ENCODE results near the gene DPH6.
"Not testable (repeated sequence)": the region's sequence is repeated elsewhere in the genome, so short reads cannot be mapped to it uniquely, and the experiment has no call there.

Gene DPH6

DNA sequence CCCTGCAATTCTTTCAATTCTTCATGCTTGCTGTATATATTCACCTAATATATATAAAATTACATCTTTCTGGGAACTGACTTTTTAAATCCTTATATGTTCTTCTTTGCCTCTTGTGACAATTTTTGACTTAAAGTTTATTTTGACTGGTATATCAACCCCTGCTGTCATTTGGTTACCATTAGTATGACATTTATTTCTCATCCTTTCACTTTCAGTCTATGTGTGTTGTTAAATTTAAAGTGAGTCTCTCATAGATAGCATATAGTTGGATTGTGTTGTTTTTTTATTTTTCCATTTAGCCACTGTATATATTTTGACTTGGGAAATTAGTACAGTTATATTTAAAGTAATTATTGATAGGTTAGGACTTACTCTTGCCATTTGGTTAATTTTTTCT, 194.9 kb downstream of the DPH6 start:
- in situ Hi-C loops (cut with MboI; ENCODE audit: low sequenced_read_pairs), result no loop called here

DNA sequence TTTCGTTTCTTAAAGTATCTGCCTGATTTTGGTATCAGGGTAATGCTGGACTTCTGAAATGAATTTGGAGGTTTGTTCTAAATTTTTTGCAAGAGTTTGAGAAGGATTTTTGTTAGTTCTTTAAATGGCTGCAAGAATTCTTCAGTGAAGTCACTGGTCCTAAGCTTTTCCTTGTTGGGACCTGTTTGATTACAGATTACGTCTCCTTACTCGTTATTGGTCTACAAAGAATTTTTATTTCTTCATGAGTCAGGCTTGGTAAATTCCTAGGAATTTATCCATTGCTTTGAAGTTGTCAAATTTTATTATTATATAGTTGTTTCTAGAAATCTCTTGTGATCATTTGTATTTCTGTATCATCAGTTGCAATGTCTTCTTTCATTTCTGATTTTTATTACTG, 196.0 kb downstream of the DPH6 start:
- in situ Hi-C loops (cut with MboI; ENCODE audit: low sequenced_read_pairs), result no loop called here

DNA sequence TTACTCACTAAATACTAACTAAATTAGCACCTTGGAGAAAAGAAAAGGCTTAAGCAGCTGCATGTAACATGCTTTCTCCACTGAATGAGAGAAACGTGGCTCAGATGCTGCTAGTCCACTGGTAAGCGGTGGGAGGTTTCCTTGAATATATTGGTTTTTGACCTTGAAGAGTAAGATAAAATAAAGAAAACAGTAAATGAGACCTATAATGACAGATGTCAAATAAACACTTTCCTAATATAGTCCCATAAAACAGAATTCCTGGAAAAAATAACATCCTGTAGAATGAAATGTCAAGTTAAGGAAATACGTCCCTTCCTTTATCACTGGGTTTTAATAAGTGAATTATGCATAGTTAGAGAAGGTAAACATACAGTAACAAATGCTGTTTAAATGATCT, 215.0 kb downstream of the DPH6 start:
- in situ Hi-C loops (cut with MboI; ENCODE audit: low sequenced_read_pairs), result no loop called here

DNA sequence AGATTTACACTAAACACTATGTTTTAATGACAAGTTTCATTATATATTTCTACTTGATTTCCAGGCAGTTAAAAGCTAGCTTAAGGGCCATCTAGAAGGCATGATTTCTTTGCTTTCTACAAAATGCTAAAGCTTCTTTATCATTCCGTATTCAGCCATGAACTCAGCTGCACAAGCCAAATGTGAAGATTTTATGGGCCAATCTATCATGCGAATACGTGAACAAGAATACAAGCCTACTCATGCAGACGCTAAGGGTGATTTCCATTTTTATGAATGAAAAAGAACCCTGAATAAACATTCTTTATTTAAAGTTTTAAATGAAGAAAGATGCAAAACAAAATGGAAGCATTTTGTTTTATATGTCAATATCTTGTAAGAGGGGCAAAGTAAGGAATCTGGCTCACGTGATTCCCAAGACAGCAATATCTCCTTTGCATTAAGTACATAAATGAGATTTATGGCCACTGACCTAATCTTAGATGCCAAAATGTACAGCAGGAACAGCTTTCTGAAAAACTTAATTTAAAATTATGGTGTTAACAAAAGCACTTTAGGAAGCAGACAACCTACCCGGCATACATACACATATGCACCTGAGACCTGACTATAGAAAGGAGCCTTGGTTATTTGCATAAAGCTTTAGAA, 215.8 kb downstream of the DPH6 start:
- in situ Hi-C loops (cut with MboI; ENCODE audit: low sequenced_read_pairs), result no loop called here

DNA sequence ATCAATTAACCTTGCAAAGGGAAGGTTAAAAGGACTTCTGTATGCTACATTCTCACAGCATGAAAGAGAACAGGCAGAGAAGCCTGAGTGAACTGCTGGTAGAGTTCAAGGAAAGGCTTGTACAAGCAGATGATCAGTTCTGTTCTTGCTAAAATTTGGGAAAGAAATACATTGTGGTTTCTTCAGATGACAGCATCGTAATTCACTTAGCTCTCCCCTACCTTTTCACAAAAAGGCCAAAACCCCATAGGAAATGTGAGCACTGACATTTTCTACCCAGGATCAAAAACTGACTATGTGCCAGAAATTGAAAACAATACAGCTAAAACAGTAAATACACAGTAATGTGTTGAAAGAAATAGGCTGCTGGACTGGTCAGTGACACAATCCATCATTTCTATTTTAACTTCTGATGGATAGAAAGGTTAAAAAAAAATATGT, 216.4 kb downstream of the DPH6 start:
- in situ Hi-C loops (cut with MboI; ENCODE audit: low sequenced_read_pairs), result no loop called here

DNA sequence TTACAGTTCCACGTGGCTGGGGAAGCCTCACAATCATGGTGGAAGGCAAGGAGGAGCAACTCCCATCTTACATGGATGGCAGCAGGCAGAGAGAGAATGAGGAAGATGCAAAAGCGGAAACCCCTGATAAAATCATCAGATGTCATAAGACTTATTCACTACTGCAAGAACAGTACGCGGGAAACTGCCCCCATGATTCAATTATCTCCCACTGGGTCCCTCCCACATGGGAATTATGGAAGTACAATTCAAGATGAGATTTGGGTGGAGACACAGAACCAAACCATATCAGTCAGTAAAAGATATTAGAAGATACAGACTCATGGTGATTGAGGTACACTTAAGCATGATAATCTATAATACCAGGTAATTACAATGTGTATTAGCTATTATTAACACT, 217.1 kb downstream of the DPH6 start:
- in situ Hi-C loops (cut with MboI; ENCODE audit: low sequenced_read_pairs), result not testable (repeated sequence)

DNA sequence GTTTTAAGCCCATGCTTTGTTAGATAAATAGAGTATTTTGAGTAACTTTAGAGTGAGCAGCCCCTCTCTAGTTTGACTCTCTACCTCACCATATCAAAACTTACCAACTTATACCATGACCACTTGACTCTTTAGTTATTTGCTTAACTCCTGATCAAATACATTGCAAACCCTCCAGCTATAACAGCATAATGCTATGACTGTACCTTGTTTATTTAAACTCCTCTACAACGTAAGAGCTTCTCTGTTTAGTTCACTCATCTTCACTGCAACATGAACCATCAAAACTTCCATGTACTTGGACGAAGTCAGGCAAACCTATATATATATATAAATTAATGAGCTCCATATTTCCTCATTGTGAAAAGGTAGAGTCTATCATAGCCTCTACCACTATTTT, 218.2 kb downstream of the DPH6 start:
- in situ Hi-C loops (cut with MboI; ENCODE audit: low sequenced_read_pairs), result no loop called here

DNA sequence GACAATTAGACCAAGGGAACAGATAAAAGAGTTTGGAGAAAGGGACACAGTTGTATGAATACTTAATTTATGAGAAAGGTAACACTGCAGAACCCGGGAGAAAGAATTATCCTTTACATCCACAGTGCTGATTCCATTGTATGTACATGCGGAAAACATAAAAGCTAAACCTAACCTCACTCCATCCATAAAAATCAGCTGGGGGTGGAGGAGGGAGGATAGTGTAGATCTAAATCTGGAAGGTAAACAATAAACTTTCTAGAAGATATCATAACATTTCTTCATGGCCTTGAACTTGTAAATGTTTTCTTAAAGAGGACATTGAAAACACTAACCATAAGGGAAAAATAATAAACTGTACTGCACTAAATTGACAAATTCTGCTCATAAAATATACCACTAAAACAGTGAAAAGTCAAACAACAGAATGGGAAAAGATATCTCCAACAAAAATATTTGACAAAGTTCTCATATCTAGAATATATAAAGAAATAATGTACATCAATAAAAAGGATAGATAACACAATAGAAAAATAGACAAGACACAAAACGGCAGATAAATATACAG, 220.5 kb downstream of the DPH6 start:
- in situ Hi-C loops (cut with MboI; ENCODE audit: low sequenced_read_pairs), result no loop called here

DNA sequence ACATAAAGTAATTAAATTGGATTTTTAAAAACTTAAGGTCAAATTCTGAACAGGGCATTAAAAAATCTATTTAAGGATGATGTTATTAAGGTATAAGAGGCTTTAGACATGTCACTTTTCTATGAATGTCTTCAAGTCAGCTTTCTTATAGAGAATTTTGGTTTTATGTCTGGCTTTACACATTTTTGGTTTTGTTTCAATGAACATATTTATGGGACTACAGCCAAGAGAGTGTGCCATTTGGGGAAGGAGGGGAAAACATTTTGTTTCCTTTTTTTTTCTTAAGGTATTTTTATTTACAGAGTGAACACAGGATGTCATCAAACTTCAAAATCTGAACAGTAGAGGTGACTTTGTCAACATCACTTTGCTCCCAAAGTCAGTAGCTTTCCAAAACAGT, 222.8 kb downstream of the DPH6 start:
- in situ Hi-C loops (cut with MboI; ENCODE audit: low sequenced_read_pairs), result no loop called here

DNA sequence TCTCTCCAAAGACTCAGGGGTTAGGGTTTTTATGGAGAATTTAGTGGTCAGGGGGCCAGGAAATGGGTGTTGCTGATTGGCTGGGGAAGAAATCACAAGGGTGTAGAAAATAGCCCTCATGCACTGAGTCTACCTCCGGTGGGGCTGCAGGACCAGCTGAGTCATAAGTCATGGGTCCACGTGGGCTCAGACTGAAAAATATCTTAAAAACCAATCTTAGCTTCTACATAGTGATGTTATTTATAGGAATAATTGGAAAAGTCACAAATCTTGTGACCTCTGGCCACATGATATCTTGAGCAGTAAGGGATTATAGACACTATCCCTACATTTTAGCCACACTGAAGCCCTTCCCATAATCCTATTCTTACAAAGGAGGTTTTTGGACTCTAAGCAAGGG, 224.0 kb downstream of the DPH6 start:
- in situ Hi-C loops (cut with MboI; ENCODE audit: low sequenced_read_pairs), result no loop called here

DNA sequence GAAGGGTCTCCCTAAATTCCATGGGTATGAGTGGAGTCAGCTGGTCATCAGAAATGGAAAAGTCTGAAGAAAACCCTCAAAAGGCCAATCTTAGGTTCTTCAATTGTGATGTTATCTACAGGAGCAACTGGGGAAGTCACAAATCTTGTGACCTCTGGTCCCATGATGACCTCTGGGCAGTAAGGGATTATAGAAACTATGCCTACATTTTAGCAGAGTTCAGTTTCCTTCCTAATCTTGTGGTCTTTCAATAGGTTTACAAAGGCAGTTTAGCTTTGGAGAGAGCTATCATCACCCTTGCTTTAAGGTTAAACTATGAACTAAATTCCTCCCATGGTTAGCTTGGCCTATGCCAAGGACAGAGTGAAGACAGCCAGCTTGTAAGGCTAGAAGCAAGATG, 225.1 kb downstream of the DPH6 start:
- in situ Hi-C loops (cut with MboI; ENCODE audit: low sequenced_read_pairs), result no loop called here
